GM12875 (cell line): ENCODE data around the gene PTEN.

ENCODE experiments used
- H3K4me3 ChIP-seq: one replicate; pipeline ENCODE4 v1.5.1; 2011; ENCODE audit warnings: low read depth, low read length, control low read depth
- CTCF ChIP-seq: IDR thresholded peaks from 2 replicates; pipeline ENCODE4 v1.5.1; 2011; ENCODE audit warnings: low read depth, mild to moderate bottlenecking, control low read depth, inconsistent platforms, low read length, moderate library complexity, borderline replicate concordance; ENCODE audit not compliant: insufficient read depth

Gene PTEN

GRCh38 chr10:87945984-87946383 is 82.6 kb downstream of the PTEN start:
- no peak overlapping the region for H3K4me3 ChIP-seq
- TF ChIP-seq CTCF: no peak

- no peak overlapping the region for H3K4me3 ChIP-seq
- no peak for TF ChIP-seq CTCF
Observed at GRCh38 chr10:87952612-87953011, 89.2 kb downstream of the PTEN start.

- H3K4me3 ChIP-seq: no peak overlapping the region
- TF ChIP-seq CTCF: no peak
Observed at GRCh38 chr10:87956055-87956454, 92.6 kb downstream of the PTEN start.

- TF ChIP-seq CTCF: no peak
- H3K4me3 ChIP-seq: no peak overlapping the region
Observed at GRCh38 chr10:87957702-87958101, 94.3 kb downstream of the PTEN start.

- no peak for TF ChIP-seq CTCF
Observed at GRCh38 chr10:87960230-87960629, 96.8 kb downstream of the PTEN start.

GRCh38 chr10:87961314-87961713 is 97.9 kb downstream of the PTEN start:
- H3K4me3 ChIP-seq: no peak overlapping the region
- no peak for TF ChIP-seq CTCF

More at GRCh38 chr10:87960230-87960629, 96.8 kb downstream of the PTEN start:
- no peak overlapping the region for H3K4me3 ChIP-seq

- H3K4me3 ChIP-seq: no peak overlapping the region
- TF ChIP-seq CTCF: no peak
Observed at GRCh38 chr10:87966459-87966858, 103.0 kb downstream of the PTEN start.
